NOMO-1 treated with DMSO at 0.1 percent for 48 hours (cell line): ENCODE measurements around the gene ZFPM1.
A peak's percentile ranks its signal among the peaks of the same experiment; 100 is the strongest.

ENCODE experiments used
- DNase-seq: peaks from one replicate; lab custom pipeline; 2025; ENCODE audit not compliant: unreplicated experiment; lab: John Stamatoyannopoulos, UW

The ZFPM1 gene

GRCh38 chr16:88526008-88526905 lies 73.2 kb downstream of the ZFPM1 start:
- no peak for DNase-seq

- no peak for DNase-seq
These were observed 73.8 kb downstream of the ZFPM1 start for GRCh38 chr16:88526906-88527185.

DNA sequence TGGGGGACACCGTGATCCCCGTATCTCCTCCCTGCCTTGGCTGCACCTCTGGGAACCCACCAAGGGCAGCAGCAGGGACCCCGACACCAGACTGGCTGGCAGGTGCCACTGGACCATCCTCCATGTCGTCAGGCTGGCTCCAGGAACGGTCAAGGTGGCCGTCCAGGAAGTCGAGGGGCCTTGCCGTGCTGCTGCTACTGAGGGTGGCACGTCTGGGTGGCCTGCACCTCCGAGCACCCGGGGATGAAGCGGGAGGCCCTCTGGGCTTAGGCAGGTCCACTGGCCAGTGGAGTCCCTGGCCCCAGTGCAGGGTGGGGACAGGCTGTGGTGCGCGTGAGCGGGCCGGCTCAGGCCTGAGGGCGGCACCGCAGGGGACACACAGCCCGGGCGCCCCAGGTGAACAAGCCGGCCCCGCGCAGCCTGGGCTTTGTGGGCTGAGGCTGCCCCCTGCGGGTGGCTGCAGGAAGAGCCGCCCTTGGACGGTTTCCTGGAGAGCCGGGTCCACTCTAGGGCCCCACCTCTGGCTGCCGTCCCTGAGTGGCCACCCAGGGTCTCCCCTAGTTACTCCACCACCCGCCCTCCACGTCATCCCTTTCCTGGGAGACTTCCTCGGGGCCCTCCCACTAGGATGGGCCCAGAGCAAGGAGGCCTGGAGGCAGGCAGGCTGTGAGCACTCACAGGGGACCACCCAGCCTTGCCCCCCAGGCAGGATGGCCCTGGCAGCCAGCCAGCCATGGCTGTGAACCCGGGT lies 74.3 kb downstream of the ZFPM1 start:
- peak; percentile 11 for DNase-seq

GRCh38 chr16:88527937-88528743 lies 75.1 kb downstream of the ZFPM1 start:
- DNase-seq: no peak

GRCh38 chr16:88528902-88529318 lies 75.8 kb downstream of the ZFPM1 start:
- DNase-seq: no peak

- no peak for DNase-seq
These were observed 76.5 kb downstream of the ZFPM1 start for GRCh38 chr16:88529596-88529995.

DNA sequence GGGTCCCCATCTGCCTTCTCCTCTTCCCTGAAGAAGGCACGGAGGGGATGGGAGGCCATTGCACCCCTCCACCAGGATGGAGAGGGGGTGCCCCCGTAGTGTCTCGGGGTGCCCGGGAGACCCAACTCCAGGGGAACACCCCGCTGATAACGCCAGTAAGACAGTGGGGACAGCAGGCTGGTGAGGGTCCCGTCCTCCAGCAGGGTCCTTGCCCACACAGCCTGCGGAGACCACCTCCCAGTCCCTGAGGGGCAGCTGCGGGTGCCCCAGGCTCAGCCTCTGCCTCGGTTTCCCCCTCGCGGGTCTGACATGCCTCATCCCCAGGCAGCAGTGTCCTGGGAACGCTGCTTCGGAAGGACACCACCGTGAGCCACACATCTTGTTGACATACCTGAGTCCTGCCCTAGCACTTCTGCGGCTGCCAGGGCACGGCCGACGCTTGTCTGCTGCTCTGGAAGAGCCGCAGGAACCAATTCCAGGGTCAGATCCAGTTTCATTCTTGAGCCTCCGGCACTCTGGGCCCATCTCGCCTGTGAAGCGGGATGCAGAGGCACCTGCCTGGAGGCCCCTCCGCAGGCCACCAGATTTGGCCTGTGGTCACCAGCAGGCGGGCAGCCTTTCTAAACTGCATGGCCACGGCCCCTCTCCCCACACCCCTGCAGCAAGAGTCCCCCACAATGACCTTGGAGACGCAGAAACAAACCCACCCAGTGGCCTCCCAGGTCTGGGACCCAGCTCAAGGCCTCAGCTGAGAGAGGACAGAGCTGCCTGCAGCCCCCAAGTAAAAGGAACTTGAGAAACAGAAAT lies 77.2 kb downstream of the ZFPM1 start:
- DNase-seq: no peak

DNA sequence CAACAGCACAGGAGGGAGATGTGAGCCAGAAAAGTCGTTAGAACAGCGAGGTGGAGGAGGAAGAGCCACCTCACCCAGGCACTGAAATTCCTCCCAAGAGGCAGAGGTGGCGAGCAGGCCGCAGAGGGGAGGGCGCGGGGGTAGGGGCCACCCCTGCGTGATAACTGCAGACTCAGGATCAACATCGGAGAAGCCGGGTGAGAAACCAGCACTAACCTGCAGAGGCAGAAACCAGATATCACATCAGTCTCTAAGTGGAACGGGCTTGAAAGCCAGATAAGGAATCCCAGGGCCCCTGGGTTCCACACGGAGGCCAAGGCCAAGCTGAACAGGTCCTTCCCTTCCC lies 77.8 kb downstream of the ZFPM1 start:
- DNase-seq: no peak

DNA sequence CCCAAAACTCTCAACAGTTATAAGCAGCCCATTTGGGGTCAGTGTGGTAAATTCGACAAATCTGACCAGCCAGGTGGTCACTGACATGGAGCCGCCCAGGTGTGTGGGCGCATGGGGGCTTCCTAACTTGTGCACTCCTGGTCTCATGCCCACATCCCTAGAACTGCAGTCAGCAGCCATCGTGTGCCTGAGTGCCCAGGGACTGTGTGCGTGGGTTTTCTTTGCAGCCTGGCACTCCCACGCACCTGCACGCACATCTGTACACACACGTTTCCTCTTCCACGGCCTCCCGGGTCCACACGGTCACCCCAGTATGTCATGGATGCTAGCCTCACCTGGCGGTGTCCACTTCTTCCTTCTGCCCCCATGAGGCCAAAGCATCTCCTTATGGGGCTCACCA lies 78.3 kb downstream of the ZFPM1 start:
- DNase-seq: no peak

GRCh38 chr16:88531931-88532433 lies 78.9 kb downstream of the ZFPM1 start:
- DNase-seq: no peak

DNA sequence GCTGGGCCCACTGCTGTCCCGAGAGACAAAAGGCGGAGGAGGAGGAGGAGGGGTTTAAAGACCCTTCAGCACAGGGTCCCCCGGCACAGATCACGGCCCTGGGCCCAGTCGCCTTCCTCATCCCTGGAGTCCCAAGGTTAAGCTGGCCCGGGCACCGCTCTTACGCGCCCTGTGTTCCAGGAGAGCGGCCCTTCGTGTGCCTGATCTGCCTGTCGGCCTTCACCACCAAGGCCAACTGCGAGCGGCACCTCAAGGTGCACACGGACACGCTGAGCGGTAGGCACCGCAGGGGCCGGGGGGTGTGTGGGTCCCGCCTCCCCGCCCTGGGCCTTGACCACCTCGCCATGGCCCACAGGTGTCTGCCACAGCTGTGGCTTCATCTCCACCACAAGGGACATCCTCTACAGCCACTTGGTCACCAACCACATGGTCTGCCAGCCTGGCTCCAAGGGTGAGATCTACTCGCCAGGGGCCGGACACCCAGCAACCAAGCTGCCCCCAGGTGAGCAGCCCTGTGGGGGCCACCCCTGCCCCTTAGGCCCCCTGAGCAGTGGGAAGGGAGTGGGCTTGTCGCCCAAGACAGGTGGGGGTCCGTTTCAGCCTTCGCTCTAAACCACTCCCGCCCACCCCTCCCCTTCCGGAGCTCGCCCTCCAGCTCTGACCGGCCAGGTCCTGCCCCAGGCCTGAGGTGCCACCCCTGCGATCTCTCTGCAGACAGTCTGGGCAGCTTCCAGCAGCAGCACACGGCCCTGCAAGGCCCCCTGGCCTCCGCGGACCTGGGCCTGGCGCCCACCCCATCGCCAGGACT lies 79.6 kb downstream of the ZFPM1 start:
- DNase-seq: no peak

GRCh38 chr16:88533381-88533917 lies 80.4 kb downstream of the ZFPM1 start:
- DNase-seq: no peak

GRCh38 chr16:88533932-88534637 lies 81.0 kb downstream of the ZFPM1 start:
- peak; percentile 50 for DNase-seq

GRCh38 chr16:88534638-88535190 lies 81.6 kb downstream of the ZFPM1 start:
- DNase-seq: peak; percentile 69

- DNase-seq: no peak
These were observed 82.2 kb downstream of the ZFPM1 start for GRCh38 chr16:88535191-88535856.

DNA sequence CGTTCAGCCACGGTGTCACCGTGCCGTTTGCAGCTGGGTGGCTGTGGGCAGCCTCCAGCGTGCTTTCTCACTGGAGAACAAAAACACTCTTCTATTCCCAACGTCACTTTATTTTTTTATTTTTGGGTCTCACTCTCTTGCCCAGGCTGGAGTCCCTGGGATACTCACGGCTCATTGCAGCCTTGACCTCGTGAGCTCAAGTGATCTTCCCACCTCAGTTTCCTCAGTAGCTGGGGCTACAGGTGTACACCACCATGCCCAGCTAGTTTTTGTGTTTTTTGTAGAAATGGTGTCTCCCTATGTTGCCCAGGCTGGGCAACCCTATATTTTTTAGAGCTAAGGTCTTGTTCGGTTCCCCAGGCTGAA lies 82.8 kb downstream of the ZFPM1 start:
- DNase-seq: no peak

DNA sequence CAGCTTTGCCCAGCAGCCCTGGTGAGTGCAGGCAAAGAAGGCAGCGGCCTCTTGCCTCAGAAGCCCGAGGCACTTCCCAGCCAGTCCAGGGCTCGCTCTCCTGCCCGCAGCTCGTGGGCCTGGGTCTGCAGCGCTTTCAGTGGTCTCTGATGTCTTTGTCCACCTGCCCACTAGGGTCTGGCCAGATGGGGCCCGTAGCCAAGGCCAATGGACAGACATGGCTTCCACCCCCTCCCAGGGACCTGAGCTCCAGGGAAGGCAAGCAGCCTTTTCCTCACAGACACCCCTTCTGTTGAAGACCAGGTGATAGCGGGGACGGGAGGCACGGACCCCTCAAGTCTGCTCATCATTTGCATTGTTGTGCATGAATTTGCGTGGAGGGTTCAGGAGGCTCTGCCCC lies 83.4 kb downstream of the ZFPM1 start:
- no peak for DNase-seq
